GM18520 (cell line): ENCODE results near the gene IGFALS.

Experiments
- ATAC-seq: cut with Tn5 transposase; IDR thresholded peaks from one replicate; pipeline ENCODE4 v1.9.1; 2021; ENCODE audit not compliant: unreplicated experiment

The IGFALS gene

DNA sequence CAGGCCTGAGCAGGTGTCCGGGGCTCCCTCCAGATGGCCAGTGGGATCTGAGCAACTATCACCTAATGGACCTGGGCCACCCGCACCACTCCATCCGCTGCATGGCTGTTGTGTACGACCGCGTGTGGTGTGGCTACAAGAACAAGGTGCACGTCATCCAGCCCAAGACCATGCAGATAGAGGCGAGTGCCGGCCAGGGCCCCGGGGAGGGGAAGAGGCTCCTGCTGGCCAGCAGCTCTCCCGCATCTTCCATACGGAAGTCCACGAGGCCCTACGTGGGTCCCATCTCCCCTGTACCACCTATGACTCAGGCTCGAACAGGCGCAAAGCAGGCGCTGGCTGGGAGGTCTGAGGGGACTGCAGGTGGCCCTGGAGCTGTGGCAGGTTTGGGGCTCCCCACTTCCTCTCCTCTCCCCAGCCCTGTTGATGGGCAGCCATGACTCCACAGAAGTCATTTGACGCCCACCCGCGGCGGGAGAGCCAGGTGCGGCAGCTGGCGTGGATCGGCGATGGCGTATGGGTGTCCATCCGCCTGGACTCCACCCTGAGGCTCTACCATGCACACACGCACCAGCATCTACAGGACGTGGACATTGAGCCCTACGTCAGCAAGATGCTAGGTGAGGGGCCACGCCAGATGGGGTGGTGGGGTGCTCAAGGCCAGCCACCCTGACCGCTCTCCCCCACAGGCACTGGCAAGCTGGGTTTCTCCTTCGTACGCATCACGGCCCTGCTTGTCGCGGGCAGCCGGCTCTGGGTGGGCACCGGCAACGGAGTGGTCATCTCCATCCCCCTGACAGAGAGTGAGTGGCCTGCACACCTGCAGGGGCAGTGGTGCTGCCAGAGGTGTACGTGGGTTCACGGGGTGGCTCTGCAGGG, 26.1 kb downstream of the IGFALS start:
- no peak for ATAC-seq

DNA sequence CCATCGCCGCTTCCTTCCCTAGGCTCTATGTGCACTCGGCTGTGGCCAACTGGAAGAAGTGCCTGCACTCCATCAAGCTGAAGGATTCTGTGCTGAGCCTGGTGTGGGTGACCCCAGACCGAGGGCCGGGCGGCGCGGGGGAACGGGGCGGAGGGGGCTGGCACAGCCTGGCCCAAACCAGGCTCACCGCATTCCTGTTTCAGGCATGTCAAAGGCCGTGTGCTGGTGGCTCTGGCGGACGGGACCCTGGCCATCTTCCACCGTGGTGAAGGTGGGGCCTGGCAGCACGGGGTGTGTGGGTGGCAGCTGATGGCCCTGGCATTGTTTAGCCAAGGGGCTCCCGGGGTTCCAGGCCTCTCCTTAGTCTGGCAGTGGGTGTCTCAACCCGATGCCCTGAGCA, 26.8 kb downstream of the IGFALS start:
- ATAC-seq: no peak

DNA sequence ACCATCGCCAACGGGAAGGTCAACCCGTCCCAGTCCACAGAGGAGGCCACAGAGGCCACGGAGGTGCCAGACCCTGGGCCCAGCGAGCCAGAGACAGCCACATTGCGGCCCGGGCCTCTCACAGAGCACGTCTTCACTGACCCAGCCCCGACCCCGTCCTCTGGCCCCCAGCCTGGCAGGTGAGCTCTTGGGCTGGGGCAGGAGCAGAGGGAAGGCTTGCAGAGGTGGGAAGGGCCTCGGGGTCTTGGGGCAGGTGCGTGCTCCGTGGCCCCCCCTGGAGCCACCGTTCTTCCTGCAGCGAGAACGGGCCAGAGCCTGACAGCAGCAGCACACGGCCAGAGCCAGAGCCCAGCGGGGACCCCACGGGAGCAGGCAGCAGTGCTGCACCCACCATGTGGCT, 27.3 kb downstream of the IGFALS start:
- no peak for ATAC-seq

DNA sequence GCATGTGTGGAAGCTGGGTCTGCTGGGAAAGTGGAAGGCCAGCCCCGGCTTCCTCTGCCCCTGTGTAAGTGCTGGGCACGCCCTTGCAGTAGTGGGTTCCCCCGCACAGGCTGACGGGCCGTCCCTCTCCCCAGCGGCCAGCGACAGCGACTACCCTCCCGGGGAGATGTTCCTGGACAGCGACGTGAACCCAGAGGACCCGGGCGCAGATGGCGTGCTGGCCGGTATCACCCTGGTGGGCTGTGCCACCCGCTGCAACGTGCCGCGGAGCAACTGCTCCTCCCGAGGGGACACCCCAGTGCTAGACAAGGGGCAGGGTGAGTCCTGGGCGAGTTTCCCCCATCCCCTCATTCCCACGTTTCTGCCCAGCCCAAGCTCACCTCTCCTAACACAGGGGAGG, 27.7 kb downstream of the IGFALS start:
- no peak for ATAC-seq

DNA sequence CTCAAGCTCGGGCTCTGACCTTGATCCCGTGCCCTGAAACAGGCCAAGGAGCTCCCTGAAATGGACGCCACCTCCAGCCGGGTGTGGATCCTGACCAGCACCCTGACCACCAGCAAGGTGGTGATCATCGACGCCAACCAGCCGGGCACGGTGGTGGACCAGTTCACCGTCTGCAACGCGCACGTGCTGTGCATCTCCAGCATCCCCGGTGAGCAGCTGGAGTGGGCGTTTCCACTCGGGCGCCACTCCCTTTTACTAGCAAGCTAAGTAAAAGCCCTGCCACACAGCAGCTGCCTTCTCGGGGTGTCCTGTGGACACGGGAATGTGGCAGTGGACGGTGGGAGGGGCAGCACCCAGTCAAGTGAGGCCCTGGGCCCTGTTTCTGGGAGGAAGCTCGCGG, 28.5 kb downstream of the IGFALS start:
- ATAC-seq: no peak

DNA sequence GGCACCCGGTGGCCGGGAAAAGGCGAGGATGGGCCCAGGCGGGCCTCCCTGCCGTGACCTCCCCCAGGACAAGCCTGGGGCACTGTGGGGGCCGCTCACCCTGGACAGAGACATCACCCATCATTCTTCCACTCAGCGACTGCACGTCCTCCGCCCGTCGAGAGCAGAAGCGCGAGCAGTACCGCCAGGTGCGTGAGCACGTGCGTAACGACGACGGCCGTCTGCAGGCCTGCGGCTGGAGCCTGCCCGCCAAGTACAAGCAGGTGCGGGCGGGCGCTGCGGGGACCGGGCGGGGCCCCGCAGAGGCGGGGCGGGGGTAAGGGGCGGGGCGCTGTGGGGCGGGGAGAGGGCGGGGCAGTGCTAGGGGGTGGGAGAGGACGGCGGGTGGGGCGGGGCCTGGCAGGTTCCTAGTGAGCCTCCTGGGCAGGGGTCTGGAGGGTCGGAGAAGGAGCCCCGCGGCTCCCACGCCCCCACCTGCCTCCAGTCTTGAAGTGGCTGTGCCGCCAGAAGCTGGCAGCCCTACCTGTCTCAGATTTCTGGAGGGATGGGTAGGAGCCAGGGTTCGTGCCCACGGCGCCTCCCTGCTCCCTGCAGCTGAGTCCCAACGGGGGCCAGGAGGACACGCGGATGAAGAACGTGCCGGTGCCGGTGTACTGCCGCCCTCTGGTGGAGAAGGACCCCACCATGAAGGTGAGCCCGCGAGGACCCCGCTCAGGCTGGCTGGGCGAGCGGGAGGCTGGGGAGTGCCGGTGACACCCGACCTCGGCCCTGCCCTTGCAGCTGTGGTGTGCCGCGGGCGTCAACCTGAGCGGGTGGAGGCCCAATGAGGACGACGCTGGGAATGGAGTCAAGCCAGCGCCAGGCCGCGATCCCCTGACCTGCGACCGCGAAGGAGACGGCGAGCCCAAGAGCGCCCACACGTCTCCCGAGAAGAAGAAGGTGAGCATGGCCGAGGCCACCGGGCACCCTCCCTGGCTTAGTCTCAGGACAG, 29.7 kb downstream of the IGFALS start:
- no peak for ATAC-seq

DNA sequence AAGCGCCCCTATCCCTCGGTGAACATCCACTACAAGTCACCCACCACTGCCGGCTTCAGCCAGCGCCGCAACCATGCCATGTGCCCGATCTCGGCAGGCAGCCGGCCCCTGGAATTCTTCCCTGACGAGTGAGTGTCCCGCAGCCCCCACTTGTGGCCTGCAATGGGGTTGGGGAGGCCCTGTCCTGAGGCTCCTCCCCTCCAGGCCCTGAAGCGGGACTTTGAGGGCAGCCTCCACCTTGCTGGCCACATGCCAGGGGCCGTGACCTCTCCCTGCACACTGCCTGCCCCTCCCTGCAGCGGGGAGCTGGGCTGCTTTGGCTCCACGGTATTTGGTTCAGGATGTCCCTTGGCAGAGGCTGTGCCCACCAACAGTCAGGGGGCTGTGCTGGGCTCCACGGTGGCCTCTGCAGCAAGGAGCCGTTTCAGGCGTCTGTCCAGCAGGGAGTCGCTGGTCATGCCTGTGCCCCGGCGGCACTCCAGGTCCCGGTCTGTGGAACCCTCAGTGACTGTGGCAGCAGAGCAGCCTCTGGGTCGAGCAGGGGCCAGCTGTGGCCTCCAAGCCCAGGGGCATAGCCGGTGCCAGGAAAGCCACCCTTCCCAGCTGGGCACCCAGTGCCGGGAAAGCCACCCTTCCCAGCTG, 30.5 kb downstream of the IGFALS start:
- no peak for ATAC-seq

DNA sequence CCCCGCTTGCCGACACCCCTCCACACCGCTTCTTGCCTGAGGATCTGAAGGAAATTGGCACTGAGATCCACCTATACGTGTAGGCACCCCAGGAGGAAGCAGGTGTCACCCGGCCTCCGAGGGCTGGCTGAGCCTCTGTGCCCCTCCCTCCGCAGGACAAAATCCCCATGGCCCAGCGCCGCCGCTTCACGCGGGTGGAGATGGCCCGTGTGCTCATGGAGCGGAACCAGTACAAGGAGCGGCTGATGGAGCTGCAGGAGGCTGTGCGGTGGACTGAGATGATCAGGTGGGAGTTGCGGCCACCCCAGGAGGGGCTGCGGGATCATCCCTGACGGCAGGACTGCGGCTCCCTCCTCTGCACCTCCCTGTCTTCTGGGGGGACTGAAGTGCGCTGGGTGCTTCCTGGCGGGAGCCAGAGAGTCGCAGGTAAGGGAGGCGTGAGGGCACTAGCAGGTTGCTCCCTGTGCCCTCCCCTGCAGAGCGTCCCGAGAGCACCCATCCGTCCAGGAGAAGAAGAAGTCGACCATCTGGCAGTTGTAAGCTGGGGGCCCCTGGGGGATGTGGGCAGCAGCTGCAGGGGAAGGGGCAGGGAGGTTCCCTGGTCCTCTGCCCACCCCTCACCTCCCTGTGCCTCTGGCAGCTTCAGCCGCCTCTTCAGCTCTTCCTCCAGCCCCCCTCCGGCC, 31.2 kb downstream of the IGFALS start:
- ATAC-seq: no peak

DNA sequence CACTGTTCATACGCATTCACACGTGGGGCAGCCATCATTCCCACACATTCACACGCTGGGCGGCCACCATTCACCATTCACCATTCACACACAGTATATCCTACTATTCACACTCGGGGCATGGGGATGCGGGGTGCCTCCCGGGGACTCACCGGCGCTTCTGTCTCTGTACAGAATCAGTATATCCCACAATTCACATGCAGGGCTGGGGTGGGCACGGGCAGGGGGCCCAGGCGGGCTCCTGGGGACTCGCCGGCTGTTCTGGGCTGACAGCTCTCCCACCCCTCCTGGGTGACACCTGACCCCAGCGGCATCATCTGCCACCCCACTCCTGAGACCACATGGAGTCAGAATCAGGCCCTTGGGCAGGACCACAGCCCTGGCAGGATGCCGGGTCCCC, 31.8 kb downstream of the IGFALS start:
- ATAC-seq: no peak

DNA sequence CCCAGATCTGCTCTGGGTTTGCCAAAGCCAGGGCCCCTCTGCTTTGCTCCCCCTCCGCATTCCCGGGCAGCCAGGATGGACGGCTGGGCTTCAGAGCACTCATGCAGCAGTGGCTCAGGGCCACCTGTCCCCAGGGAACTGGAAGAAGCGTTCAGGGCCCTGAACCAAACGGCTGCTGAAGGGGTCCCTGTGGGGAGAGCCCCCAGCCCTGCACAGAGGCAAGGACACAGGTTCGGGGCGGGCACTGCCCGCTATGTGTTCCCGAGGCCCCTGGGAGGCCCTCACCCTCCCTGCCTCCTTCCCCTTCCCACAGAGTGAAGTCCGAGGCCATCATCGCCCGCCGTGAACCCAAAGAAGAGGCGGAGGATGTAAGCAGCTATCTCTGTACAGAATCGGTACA, 32.6 kb downstream of the IGFALS start:
- no peak for ATAC-seq

DNA sequence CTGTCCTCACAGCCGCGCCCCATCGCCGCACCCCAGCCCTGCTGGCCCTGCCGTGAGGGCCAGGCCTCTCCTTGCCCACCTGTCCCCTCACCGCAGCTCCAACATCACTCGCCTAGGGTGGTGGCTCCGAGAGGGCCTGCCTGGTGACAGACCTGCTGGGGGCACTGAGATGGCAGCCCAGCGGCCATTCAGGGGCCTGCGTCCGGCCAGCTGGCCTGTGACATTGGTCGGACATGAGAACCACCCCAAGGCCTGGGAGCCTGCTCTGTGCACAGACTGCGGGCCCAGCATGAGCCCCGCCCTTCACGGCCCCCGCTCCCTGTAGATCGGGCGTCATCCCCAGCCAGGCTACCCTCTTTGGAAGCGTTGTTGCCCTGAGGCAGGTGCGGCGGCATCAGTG, 34.0 kb downstream of the IGFALS start:
- ATAC-seq: no peak

DNA sequence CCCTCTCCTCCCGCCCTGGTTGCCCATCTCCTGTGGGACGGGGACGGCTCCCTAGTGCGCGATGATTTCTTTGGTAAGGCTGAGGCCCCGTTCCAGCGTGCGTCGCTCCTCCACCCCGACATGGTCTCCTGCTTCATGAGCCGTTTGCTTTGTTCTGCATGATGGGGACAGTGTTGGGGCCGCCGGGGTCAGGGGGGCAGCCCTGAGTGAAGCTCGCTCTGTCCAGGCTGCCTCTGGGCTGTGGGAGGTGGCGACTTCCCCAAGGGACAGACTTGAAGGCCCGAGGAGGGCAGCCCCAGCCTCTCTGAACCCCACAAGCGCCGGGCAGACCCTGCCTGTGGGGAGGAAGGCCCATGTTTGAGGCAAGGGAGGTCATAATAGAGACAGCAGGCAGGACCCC, 34.6 kb downstream of the IGFALS start:
- ATAC-seq: no peak

DNA sequence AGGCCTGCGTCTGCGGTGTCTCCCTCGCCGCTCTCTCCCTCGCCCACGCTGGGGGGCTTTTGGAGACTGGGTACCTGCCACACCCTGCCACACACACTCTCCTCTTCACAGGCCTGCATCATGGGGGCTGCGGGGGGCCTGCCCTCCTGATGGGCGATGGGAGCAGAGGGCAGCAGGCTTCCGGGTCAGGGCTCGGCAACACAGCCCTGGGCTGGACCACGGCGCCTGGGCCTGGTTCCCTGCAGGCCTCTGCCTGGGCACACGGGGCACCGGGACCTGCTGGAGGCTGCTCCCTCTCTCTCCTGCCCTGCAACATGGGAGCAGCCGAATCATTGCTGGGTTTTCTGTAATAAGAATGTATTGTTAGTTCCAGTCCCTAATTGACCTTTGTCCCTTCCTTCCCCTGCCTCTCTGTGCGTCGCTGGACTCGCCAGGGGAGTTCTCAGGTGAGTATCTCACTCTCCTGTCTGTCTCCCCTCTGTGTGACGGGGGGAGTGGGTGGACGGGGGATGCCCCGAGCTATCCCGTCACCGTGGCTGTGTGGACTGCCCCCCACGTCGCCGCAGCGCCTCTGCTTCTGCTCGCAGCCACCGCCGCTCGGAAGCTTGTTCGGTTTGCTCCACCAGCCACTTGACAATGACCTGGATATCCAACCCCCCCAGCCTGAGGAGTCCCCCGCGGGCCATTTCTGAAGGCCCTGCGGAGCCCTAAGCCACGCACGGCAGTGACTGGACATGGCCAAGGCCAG, 35.6 kb downstream of the IGFALS start:
- no peak for ATAC-seq

DNA sequence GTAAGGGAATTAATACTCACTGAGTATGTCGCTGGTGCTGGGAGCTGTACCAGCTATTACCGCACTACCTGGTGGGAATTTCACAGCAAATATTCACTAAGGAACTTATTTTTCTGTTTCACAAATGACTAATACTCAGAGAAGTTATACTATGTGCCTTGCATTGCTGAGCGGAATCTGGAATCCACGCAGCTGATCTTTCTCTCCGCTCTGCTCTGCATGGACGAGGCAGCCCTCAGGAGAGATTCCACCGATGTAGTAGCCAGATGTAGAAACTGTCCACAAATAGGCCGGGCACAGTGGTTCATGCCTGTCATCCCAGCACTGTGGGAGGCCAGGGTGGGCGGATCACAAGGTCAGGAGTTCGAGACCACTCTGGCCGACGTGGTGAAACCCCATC, 39.3 kb downstream of the IGFALS start:
- ATAC-seq: no peak

DNA sequence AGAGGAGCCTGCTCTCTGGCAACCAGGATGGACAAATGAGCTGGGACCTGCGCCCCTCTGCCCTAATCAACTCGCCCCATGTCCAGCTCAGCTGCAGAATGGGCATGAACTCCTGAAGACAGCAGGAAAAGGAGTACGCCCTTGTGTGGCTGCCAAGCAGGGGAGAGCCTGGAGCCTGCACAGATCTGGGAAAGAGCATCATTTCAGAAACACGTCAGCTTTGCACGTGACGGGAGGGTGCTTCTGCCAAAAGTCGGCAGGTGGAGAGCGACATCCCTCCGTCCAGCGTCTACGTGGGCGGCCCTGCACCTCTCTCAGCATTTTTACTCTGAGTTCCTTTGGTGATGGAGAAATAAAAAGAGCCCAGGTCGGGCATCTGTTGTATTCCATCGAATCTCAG, 40.7 kb downstream of the IGFALS start:
- ATAC-seq: no peak

DNA sequence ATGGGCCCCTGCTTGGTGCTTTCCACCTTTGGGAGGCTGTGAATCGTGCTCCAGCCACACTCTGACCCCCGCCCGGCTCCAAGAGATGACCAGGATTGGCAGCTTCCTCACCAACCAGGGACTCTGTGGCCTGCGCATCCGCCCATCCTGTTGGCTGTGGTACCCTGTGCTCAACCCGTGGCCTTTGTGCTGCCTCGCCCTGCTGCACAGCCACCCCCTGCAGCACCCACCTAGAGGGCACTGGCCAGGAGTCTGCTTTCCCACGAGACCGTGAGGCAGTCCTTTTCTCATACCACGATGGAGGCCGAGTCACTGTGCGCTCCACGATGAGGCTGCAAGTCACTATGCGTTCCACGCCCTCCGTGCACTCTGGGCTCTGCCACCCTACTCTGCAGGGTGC, 41.6 kb downstream of the IGFALS start:
- no peak for ATAC-seq

DNA sequence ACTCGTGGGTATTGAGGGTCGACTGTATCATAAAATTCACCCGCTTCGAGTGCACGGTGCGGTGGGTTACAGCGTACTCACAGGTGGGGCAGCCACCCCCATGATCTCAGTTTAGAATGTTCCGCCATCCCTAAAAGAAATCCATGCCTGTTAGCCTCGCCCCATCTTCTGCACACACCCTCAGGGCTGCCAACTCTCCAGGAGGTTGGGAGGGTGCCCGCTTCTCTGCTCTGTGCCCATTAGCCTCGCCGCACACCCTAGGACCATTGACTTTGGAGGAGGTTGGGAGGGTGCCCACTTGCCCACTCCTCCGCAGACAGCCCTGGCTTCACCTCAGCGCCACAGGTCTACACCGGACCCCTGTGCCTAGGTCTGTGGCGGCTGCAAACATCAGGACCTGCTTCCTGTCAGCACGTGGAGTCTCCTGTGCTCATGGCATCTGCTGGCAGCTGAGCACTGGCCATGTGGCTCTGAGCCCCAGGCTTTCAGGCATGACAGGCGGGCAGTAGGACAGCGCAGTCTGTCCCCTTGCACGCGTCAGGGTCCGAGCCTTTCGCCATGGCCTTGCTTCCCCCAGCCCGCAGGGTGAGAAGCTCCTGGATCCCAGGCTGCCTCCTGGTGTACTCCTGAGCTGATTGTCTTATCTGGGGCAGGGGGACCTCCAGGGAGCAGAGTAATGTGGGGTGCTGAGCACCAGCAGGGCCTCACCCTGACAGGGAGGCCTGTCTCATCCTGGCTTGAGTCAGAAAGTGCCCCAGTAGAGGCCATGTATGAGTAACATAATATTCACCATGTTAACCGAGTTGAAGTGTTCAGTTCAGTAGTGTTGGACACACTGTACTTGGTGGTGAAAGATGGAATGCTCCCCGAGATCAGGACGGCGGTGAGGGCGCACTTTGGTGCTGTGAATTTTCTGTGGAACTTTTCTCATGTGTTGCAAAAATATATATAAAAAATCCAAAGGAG, 44.1 kb downstream of the IGFALS start:
- ATAC-seq: no peak

DNA sequence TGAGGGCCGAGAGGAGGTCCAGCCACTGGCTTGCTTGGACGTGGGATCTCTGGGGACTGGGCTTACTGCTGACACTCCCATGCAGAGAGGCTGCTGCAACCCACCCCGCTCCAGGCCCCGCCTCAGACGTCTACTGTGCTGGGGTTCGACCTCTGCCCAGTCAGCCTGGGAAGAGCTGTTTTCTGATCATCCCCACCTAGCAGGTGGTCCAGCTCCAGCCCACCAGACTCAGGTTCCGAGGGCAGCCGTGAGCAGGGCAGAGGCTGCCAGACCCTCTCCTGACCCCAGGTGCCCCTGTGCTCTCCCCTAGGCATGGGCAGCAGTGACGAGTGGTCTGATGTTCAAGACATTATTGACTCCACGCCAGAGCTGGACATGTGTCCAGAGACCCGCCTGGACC, 45.6 kb downstream of the IGFALS start:
- ATAC-seq: no peak

DNA sequence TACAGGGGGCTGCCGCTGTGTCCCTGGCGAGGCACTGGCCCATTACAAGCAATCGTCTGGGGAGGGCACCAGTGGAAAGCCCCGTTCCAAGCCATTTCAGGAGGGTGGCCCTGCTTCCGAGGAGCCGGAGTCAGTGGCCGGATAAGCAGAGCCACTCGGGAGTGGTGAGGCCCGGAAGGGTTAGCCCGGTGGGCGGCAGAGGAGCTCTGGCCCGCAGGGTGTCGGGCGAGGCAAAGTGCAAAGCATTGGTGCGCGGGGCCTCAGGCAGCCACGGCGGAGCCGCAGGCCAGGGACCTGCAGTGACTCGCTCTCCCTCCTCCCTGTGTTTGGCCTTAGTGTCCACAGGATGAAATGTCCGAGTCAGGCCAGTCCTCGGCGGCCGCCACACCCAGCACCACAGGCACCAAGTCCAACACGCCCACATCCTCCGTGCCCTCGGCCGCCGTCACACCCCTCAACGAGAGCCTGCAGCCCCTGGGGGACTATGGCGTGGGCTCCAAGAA, 46.8 kb downstream of the IGFALS start:
- no peak for ATAC-seq
